Fibroblast of lung (primary cell): ENCODE results near the gene CHN2.

Experiments used
- EZH2 ChIP-seq: IDR thresholded peaks from 2 replicates; pipeline ENCODE4 v1.5.1; 2012; ENCODE audit warnings: low read length, control low read depth, mild to moderate bottlenecking; ENCODE audit errors: missing control alignments
- TF ChIP-seq, protein P1 (sequence below), 2 donors: IDR thresholded peaks in 1 of 2; conservative IDR thresholded peaks in 1 of 2; 1 replicate in 1 of 2; 2 replicates in 1 of 2; pipeline ENCODE4 v1.5.1; 2011 to 2012; ENCODE audit warnings: low read length in 2 of 2, control low read depth in 1 of 2, inconsistent platforms in 1 of 2, low read depth in 1 of 2, mild to moderate bottlenecking in 1 of 2

- TF ChIP-seq, protein P1, sequence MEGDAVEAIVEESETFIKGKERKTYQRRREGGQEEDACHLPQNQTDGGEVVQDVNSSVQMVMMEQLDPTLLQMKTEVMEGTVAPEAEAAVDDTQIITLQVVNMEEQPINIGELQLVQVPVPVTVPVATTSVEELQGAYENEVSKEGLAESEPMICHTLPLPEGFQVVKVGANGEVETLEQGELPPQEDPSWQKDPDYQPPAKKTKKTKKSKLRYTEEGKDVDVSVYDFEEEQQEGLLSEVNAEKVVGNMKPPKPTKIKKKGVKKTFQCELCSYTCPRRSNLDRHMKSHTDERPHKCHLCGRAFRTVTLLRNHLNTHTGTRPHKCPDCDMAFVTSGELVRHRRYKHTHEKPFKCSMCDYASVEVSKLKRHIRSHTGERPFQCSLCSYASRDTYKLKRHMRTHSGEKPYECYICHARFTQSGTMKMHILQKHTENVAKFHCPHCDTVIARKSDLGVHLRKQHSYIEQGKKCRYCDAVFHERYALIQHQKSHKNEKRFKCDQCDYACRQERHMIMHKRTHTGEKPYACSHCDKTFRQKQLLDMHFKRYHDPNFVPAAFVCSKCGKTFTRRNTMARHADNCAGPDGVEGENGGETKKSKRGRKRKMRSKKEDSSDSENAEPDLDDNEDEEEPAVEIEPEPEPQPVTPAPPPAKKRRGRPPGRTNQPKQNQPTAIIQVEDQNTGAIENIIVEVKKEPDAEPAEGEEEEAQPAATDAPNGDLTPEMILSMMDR (conservative IDR thresholded peaks at IDR 0.05 in 1 of 2, IDR thresholded peaks at IDR 0.05 in 1 of 2; ENCODE audit: low read depth in 1 of 2, low read length in 2 of 2) = no peak
- TF ChIP-seq EZH2 = no peak
Observed at GRCh38 chr7:29356631-29357030, 162.1 kb downstream of the CHN2 start.
